NT2/D1 (cell line): ENCODE measurements around the gene CNPY1.

Experiments used
- SUZ12 ChIP-seq: IDR thresholded peaks from 2 replicates; pipeline ENCODE4 v1.6.1; 2011; ENCODE audit not compliant: insufficient read length, insufficient read depth; ENCODE audit errors: extremely low read depth
- ZNF274 ChIP-seq: IDR thresholded peaks from 2 replicates; pipeline ENCODE4 v1.6.1; 2011; ENCODE audit warnings: mild to moderate bottlenecking, low read depth, low read length

GRCh38 chr7:155532792-155533119 lies 13.6 kb downstream of the CNPY1 start:
- TF ChIP-seq SUZ12 (no peak), ZNF274 (no peak)
